Activated B cell treated with CpG ODN at 0.5 μM for 24 hours (primary cell): ENCODE measurements around the gene STK32A. TPM values are rescaled to one million over a fixed set of nuclear protein-coding genes. Genes with fewer than 3 reads are reported as not detected.

Experiments
- ATAC-seq: fragments of 200-7000 bp; cut with Tn5 transposase; one replicate; pipeline ENCODE4 v1.10.0; 2021; ENCODE audit warnings: low read depth, mild to moderate bottlenecking, moderate library complexity
- CTCF ChIA-PET: fragments of 350-600 bp; sonication (Branson Sonifier 250); formaldehyde crosslinking; loops from one replicate; lab custom pipeline; 2021; ENCODE audit warnings: antibody characterized with exemption; lab: Charles Lee
- POLR2A ChIA-PET: fragments of 350-600 bp; sonication (Branson Sonifier 250); formaldehyde crosslinking; loops from one replicate; lab custom pipeline; 2021; ENCODE audit warnings: antibody characterized with exemption; lab: Charles Lee
- DNase-seq: peaks from one replicate; pipeline ENCODE4 v3.0.0; 2022
- H3K27ac Mint-ChIP-seq: one replicate; pipeline ENCODE4 v1.8.0; 2020; ENCODE audit warnings: mixed read lengths
- H3K27me3 Mint-ChIP-seq: one replicate; pipeline ENCODE4 v1.8.0; 2021; ENCODE audit warnings: mixed read lengths
- H3K36me3 Mint-ChIP-seq: one replicate; pipeline ENCODE4 v1.8.0; 2021; ENCODE audit warnings: low read depth, mixed read lengths
- H3K4me1 Mint-ChIP-seq: one replicate; pipeline ENCODE4 v1.8.0; 2021; ENCODE audit warnings: mixed read lengths
- H3K4me3 Mint-ChIP-seq: one replicate; pipeline ENCODE4 v1.8.0; 2020; ENCODE audit warnings: mild to moderate bottlenecking, mixed read lengths
- H3K9me3 Mint-ChIP-seq: one replicate; pipeline ENCODE4 v1.8.0; 2020; ENCODE audit warnings: mixed read lengths
- CTCF ChIP-seq: fragments of 200-600 bp; IDR thresholded peaks from one replicate; pipeline ENCODE4 v1.8.0; 2022; ENCODE audit warnings: antibody characterized with exemption, mild to moderate bottlenecking
- intact Hi-C: fragments of 100-400 bp; cut with micrococcal nuclease; formaldehyde crosslinking; loops from one replicate; pipeline ENCODE4 v1.15.1; 2024
- total RNA-seq: library from RNA; stranded (reverse); gene quantifications from 2 replicates; pipeline ENCODE4 v1.2.3, GENCODE V29; 2022

STK32A gene
- total RNA-seq = not detected in 2 replicates

GRCh38 chr5:147234825-147235635, at the start of gene STK32A:
STK32A (plus strand) TSS chr5:147235026; CDS start chr5:147239635, 4,609 bp downstream.
- no peak within 1 kb of the TSS for H3K4me3 Mint-ChIP-seq
- DNase-seq (no peak), ATAC-seq (no peak)
- peaks cover 23% of the 10 kb centered on the region for H3K27me3 Mint-ChIP-seq
- no peak within 1 kb of the TSS for H3K27ac Mint-ChIP-seq
- ChIA-PET CTCF (no interaction called here), POLR2A (no interaction called here)
- intact Hi-C loops = no loop called here
- TF ChIP-seq CTCF = no peak
- H3K36me3 Mint-ChIP-seq = no peaks in the 10 kb centered on the region
- no peaks in the 10 kb centered on the region for H3K9me3 Mint-ChIP-seq
- no peaks in the 10 kb centered on the region for H3K4me1 Mint-ChIP-seq

GRCh38 chr5:147187099-147187540, 47.7 kb upstream of the STK32A start:
- TF ChIP-seq CTCF = no peak
- no peak for DNase-seq
- no peak for ATAC-seq
- Mint-ChIP-seq H3K27me3 (no peaks in the 10 kb centered on the region), H3K4me1 (peaks cover 2% of the 10 kb centered on the region), H3K27ac (no peak overlapping the region), H3K36me3 (no peaks in the 10 kb centered on the region), H3K9me3 (peaks cover 3% of the 10 kb centered on the region), H3K4me3 (no peak overlapping the region)
- ChIA-PET CTCF (interaction anchor here (1.6 kb wide), 1 partner anchor 11 kb away, joined by 3 read pairs; no protein-coding TSS in a partner anchor), POLR2A (no interaction called here)
- intact Hi-C loops = no loop called here

DNA sequence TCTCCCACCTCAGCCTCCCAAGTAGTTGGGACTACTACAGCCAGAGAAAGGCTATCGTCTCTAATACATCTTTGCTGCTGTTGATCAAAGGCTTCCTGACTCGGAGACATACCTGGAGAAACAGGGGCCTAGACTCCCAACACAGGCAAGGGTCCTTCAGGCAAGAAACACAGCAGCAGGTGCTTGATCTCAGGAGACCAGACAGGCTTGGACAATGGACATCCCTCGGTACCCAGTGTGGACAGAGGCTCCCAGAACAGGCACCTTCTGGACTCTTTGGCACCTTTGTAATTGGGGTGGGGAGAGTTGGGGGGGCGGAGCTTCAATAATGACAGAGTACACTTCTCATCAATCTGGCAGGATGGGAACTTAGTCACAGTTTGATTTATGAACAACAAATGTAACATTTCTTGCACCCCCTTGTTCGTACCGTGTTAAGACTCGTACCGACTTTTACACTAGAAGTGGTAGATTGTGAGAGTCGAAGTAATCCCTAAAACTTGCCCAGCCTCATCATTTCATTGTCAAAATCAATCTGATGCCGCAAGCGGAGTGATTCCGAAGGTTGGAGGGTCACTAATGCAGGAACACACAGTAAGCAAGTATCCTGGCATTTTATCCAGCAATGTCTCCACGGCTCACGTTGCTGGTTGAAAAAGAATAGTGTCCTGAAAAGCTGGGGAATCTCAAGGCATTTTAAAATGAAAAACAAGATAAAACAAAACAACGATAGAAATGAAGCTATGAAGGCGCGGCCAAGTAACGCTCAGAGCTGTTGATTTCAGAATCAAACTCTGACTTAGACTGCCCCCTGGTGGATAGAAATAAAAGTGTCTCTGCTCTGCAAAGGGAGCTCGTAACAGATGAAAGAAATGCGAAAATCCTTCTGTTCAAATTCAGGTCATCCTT, 46.4 kb upstream of the STK32A start:
- Mint-ChIP-seq H3K9me3 (peaks cover 3% of the 10 kb centered on the region), H3K36me3 (no peaks in the 10 kb centered on the region), H3K4me1 (peaks cover 2% of the 10 kb centered on the region), H3K27me3 (no peaks in the 10 kb centered on the region), H3K4me3 (no peak overlapping the region), H3K27ac (no peak overlapping the region)
- intact Hi-C loops = no loop called here
- CTCF ChIA-PET = interaction anchor here (0.8 to 1.7 kb wide), 10 partner anchors 9 to 655 kb away, joined by 3 to 20 read pairs (median 4); no protein-coding TSS in a partner anchor
- POLR2A ChIA-PET = no interaction called here
- DNase-seq (no peak), ATAC-seq (no peak)
- TF ChIP-seq CTCF = no peak

DNA sequence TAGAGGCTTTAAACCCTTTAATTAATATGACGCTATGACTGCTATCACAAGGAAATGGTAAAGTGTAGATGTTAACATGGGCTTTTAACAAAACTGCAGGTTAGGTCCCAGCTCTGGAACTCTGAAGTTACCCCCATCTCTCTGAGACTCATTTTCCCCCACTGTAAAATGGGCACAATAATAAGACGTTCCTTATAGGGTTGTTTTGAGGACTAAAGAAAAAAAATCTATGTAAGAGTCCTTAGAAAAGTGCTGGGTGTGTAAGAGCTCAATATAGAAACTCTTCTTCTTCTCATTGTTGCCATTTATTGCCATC, 45.8 kb upstream of the STK32A start:
- ATAC-seq (no peak), DNase-seq (no peak)
- CTCF ChIA-PET = interaction anchor here (0.8 to 1.7 kb wide), 9 partner anchors 9 to 656 kb away, joined by 3 to 20 read pairs (median 4); no protein-coding TSS in a partner anchor
- no peak for TF ChIP-seq CTCF
- Mint-ChIP-seq H3K27me3 (no peaks in the 10 kb centered on the region), H3K36me3 (no peaks in the 10 kb centered on the region), H3K4me1 (peaks cover 2% of the 10 kb centered on the region), H3K27ac (no peak overlapping the region), H3K9me3 (peaks cover 3% of the 10 kb centered on the region), H3K4me3 (no peak overlapping the region)
- intact Hi-C loops = no loop called here
- POLR2A ChIA-PET = no interaction called here

DNA sequence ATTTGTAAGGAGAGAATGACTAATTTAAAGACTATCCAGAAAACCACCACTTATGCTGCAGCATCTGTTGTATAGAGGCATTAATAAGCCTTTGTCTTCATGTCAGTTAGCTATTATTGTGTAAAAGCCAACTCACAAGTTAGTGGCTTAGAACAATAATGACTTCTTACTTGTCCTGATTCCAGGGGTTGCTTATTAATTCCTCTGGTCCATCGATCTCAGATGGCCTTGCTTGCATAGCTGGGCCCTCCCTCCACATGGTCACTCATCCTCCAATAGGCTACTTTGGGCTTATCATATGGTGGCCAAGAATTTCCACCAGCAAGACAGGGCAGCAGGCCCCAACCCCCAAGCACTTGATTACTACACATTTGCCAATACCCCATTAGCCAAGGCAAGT, 44.5 kb upstream of the STK32A start:
- CTCF ChIA-PET = no interaction called here
- no peak for ATAC-seq
- TF ChIP-seq CTCF = no peak
- intact Hi-C loops = no loop called here
- H3K27me3 Mint-ChIP-seq = no peaks in the 10 kb centered on the region
- no peaks in the 10 kb centered on the region for H3K36me3 Mint-ChIP-seq
- H3K9me3 Mint-ChIP-seq = peaks cover 3% of the 10 kb centered on the region
- POLR2A ChIA-PET = no interaction called here
- H3K4me3 Mint-ChIP-seq = no peak overlapping the region
- DNase-seq = no peak
- no peak overlapping the region for H3K27ac Mint-ChIP-seq
- H3K4me1 Mint-ChIP-seq = peaks cover 2% of the 10 kb centered on the region
